Sigmoid colon (tissue), 7 donors: ENCODE results near the gene FANCD2. TPM values are rescaled to one million over a fixed set of nuclear protein-coding genes. Genes with fewer than 3 reads are reported as not detected.
"Not testable (repeated sequence)": the region's sequence is repeated elsewhere in the genome, so short reads cannot be mapped to it uniquely, and the experiment has no call there.

ENCODE experiments used
- DNase-seq: peaks from one replicate; pipeline ENCODE4 v3.0.0-alpha.2; 2019
- H3K27ac ChIP-seq, 4 donors: fragments of 200-600 bp; sonication (generic); one replicate each; pipeline ENCODE4 v1.5.1; 2016 to 2019; ENCODE audit warnings: mild to moderate bottlenecking in 1 of 4
- H3K27me3 ChIP-seq, 3 donors: fragments of 200-600 bp; sonication (generic); one replicate each; pipeline ENCODE4 v1.5.1; 2019; ENCODE audit warnings: mild to moderate bottlenecking in 1 of 3
- H3K36me3 ChIP-seq, 4 donors: fragments of 200-600 bp; sonication (generic); one replicate each; pipeline ENCODE4 v1.5.1; 2016 to 2019
- H3K4me1 ChIP-seq, 4 donors: fragments of 200-600 bp; sonication (generic); one replicate each; pipeline ENCODE4 v1.5.1; 2017 to 2019
- H3K4me3 ChIP-seq, 4 donors: fragments of 200-600 bp; sonication (generic); one replicate each; pipeline ENCODE4 v1.5.1; 2017 to 2019; ENCODE audit warnings: mild to moderate bottlenecking in 2 of 4, moderate library complexity in 1 of 4
- H3K9me3 ChIP-seq, 4 donors: fragments of 200-600 bp in 3 of 4; sonication (generic) in 3 of 4; one replicate each; pipeline versions ENCODE4 v1.5.1 to v1.6.1; 2013 to 2019
- EP300 ChIP-seq, 4 donors: sonication (generic); formaldehyde crosslinking; IDR thresholded peaks; one replicate each; pipeline ENCODE4 v1.6.1; 2017; ENCODE audit warnings: antibody characterized with exemption in 4 of 4
- POLR2A ChIP-seq, 2 donors: fragments of 450-650 bp; IDR thresholded peaks; one replicate each; pipeline ENCODE4 v1.6.1; 2016; ENCODE audit warnings: antibody characterized with exemption in 2 of 2, mild to moderate bottlenecking in 2 of 2, moderate library complexity in 2 of 2
- POLR2AphosphoS5 ChIP-seq, 4 donors: sonication (generic); formaldehyde crosslinking; IDR thresholded peaks; one replicate each; pipeline ENCODE4 v1.6.1; 2017; ENCODE audit warnings: antibody characterized with exemption in 4 of 4
- WGBS, 2 donors: extraction: QIAGEN DNeasy Blood & Tissue Kit; methylation state at CpG; one replicate each; pipeline ENCODE4 v1.1.7; 2013; 5-methylcytosine and 5-hydroxymethylcytosine counted together
- intact Hi-C: fragments of 100-400 bp; cut with DNase I; formaldehyde crosslinking; loops from one replicate; pipeline ENCODE4 v1.15.1; 2023
- polyA plus RNA-seq, 3 donors: library from polyadenylated mRNA; stranded (reverse); fragments of 200-250 nt; gene quantifications; one replicate each; pipeline ENCODE4 v1.2.3, GENCODE V29; 2013
- total RNA-seq, 4 donors: library from RNA; depleted of rRNA; stranded (reverse); fragments of >200 nt; gene quantifications; one replicate each; pipeline ENCODE4 v1.1.0, GENCODE V29; 2016
- TF ChIP-seq, protein P1 (sequence below), 4 experiments: fragments of 450-650 bp in 3 of 4; fragments of 200-600 bp in 1 of 4; IDR thresholded peaks; one replicate each; pipeline ENCODE4 v1.5.1; 2016 to 2019; ENCODE audit warnings: antibody characterized with exemption in 4 of 4, mild to moderate bottlenecking in 3 of 4, moderate library complexity in 2 of 4
- donor health status: healthy with polysubstance abuse.
- donor health status: Bipolar disorder and iron deficiency.
- donor health status: healthy.

The FANCD2 gene
- total and polyA plus RNA-seq, 7 donors: 0.60 to 12.6 (median 2.9) TPM

DNA sequence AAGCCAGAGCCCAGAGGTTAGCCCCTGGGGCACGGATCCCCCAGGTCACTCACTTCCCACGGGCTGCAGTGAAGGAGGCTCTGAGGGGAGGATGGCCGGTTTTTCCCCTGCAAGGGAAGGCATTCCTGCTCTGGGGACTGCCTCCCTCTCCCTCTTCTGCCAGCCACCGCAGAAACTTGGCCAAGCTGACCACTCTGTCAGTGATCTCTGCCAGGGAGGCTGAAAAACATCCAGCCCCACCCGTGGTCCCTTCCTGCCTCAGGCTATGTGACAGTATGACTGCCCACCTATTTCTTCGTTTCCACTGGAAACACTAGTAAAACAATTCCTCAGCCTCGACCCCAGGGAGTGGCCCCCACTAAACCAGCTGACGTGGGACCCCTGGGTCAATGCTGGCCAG lies 14.6 kb upstream of the FANCD2 start:
- DNase-seq: no peak
- H3K4me1 ChIP-seq: peaks cover 0 to 53% (median 53%) of the 10 kb centered on the region in 4 donors
- TF ChIP-seq POLR2A (IDR thresholded peaks at IDR 0.05) (no peak), EP300 (IDR thresholded peaks at IDR 0.05) (no peak), POLR2AphosphoS5 (IDR thresholded peaks at IDR 0.05) (no peak)
- TF ChIP-seq, protein P1, sequence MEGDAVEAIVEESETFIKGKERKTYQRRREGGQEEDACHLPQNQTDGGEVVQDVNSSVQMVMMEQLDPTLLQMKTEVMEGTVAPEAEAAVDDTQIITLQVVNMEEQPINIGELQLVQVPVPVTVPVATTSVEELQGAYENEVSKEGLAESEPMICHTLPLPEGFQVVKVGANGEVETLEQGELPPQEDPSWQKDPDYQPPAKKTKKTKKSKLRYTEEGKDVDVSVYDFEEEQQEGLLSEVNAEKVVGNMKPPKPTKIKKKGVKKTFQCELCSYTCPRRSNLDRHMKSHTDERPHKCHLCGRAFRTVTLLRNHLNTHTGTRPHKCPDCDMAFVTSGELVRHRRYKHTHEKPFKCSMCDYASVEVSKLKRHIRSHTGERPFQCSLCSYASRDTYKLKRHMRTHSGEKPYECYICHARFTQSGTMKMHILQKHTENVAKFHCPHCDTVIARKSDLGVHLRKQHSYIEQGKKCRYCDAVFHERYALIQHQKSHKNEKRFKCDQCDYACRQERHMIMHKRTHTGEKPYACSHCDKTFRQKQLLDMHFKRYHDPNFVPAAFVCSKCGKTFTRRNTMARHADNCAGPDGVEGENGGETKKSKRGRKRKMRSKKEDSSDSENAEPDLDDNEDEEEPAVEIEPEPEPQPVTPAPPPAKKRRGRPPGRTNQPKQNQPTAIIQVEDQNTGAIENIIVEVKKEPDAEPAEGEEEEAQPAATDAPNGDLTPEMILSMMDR (IDR thresholded peaks at IDR 0.05): no peak

DNA sequence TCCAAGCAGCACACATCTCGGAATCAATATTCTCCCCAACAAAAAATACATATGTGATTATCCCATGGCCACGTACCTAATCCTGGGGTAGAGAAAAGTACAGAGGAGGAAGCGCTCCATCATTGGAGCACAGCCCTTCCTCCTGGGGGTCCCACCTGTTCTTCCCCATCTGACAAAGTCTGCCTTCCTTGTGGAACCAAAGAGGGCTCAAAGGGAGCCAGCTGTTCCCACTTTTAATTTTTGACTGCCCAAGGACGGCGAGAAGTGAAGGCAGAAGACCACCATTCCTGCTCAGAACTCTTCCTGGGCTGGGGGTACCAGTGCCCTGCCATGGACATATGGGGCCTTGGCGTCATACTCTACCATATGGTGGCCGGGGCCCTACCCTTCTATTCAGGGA lies 14.1 kb upstream of the FANCD2 start:
- Histone ChIP-seq H3K4me1 (peaks cover 0 to 58% (median 54%) of the 10 kb centered on the region in 4 donors), H3K27me3 (no peaks in the 10 kb centered on the region), H3K4me3 (no peak overlapping the region), H3K36me3 (no peaks in the 10 kb centered on the region), H3K9me3 (no peaks in the 10 kb centered on the region), H3K27ac (peak overlapping the region in 3 of 4 donors; percentile 80 to 84 (median 81))
- 93 to 95% methylated on average over 7 of the region's 7 CpGs for WGBS, 2 donors
- TF ChIP-seq POLR2AphosphoS5 (IDR thresholded peaks at IDR 0.05): no peak
- no peak for TF ChIP-seq POLR2A (IDR thresholded peaks at IDR 0.05)
- TF ChIP-seq, protein P1 (IDR thresholded peaks at IDR 0.05): no peak
- TF ChIP-seq EP300 (IDR thresholded peaks at IDR 0.05): no peak
- peak; percentile 61 for DNase-seq
- intact Hi-C loops: loop anchor here (5.0 to 10.0 kb wide), 3 partner anchors 35 to 240 kb away; no protein-coding TSS in a partner anchor

More for the DNA sequence above, 14.6 kb upstream of the FANCD2 start:
- Histone ChIP-seq H3K27me3 (no peaks in the 10 kb centered on the region), H3K4me3 (peak overlapping the region in 3 of 4 donors; percentile 65 to 67 (median 66)), H3K36me3 (no peaks in the 10 kb centered on the region), H3K9me3 (no peaks in the 10 kb centered on the region), H3K27ac (peak overlapping the region; percentile 80 to 84 (median 81))
- WGBS, 2 donors: 30 to 49% methylated on average over 8 of the region's 8 CpGs
- intact Hi-C loops: loop anchor here (5.0 to 10.0 kb wide), 3 partner anchors 34 to 239 kb away; no protein-coding TSS in a partner anchor

DNA sequence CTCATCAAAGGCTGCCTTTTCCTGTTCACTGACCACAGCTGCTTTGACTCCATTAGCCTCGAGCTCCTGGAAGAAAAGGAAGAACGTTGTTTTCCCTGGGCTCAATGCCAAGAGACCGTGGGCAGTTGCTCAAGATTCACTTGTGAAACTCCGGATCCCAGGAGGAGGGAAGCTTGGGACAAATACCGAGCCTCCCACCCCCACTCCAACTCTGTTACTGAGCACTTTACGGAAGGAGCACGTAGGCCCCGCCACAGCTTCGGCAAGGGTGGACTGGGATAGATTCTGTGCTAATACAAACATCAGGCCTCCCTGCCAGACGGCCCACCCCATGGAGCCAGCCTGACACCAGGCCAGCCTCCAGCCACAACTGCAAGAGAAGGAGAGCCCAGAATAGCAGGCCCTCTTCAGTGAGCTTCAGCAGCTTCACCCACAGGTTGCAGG lies 10.8 kb upstream of the FANCD2 start:
- peaks cover 0 to 38% (median 34%) of the 10 kb centered on the region in 4 donors for H3K4me1 ChIP-seq
- WGBS, 2 donors: 41 to 47% methylated on average over 10 of the region's 10 CpGs
- no peaks in the 10 kb centered on the region for H3K9me3 ChIP-seq
- intact Hi-C loops: loop anchor here (10.0 kb wide), 1 partner anchor 209 kb away; no protein-coding TSS in a partner anchor
- TF ChIP-seq POLR2A (IDR thresholded peaks at IDR 0.05) (no peak), EP300 (IDR thresholded peaks at IDR 0.05) (peak in 1 of 4 donors; percentile 38), POLR2AphosphoS5 (IDR thresholded peaks at IDR 0.05) (peak in 3 of 4 donors; percentile 22 to 64 (median 47))
- TF ChIP-seq, protein P1 (IDR thresholded peaks at IDR 0.05): no peak
- H3K36me3 ChIP-seq: peaks cover 0 to 30% (median 3%) of the 10 kb centered on the region in 4 donors
- H3K4me3 ChIP-seq: peak overlapping the region in 1 of 4 donors; percentile 23
- no peaks in the 10 kb centered on the region for H3K27me3 ChIP-seq
- DNase-seq: peak; percentile 98
- peak overlapping the region; percentile 90 to 91 (median 91) for H3K27ac ChIP-seq

DNA sequence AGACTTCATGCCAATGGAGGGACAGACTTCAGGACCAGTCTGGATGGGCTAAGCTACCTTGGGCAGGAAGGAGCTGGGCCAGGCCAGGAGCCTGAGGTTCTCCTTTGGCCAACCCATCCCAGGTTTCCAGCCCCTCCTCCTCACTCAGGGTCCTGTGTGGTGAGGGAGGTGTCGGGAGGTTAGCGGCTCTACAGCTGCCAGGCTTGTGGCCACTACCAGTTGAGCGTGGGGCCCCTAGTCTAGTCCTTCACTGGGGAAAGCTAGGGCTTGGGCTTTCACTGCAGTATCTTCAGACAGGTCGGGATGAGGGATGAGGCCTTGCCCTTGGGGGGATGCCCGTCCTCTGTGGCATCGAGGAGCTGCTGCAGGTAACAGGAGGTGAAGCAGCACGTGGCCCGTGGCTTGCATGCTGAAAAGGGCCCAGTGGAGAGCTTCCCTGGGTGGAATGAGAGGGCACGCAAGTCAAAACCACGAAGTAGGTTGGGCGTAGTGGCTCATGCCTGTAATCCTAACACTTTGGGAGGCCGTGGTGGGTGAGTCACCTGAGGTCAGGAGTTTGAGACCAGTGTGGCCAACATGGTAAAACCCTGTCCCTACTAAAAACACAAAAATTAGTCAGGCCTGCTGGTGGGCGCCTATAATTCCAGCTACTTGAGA lies 8.5 kb upstream of the FANCD2 start:
- H3K27me3 ChIP-seq: no peaks in the 10 kb centered on the region
- WGBS, 2 donors: 92 to 94% methylated on average over 13 of the region's 13 CpGs
- H3K4me3 ChIP-seq: no peak overlapping the region
- peak overlapping the region in 3 of 4 donors; percentile 46 to 91 (median 91) for H3K27ac ChIP-seq
- peaks cover 0 to 53% (median 17%) of the 10 kb centered on the region in 4 donors for H3K36me3 ChIP-seq
- H3K4me1 ChIP-seq: peaks cover 0 to 29% (median 24%) of the 10 kb centered on the region in 4 donors
- TF ChIP-seq EP300 (IDR thresholded peaks at IDR 0.05): no peak
- TF ChIP-seq POLR2A (IDR thresholded peaks at IDR 0.05): no peak
- TF ChIP-seq, protein P1 (IDR thresholded peaks at IDR 0.05): no peak
- no peak for TF ChIP-seq POLR2AphosphoS5 (IDR thresholded peaks at IDR 0.05)
- intact Hi-C loops: loop anchor here (10.0 kb wide), 1 partner anchor 207 kb away; no protein-coding TSS in a partner anchor
- H3K9me3 ChIP-seq: no peaks in the 10 kb centered on the region
- DNase-seq: peak; percentile 59

DNA sequence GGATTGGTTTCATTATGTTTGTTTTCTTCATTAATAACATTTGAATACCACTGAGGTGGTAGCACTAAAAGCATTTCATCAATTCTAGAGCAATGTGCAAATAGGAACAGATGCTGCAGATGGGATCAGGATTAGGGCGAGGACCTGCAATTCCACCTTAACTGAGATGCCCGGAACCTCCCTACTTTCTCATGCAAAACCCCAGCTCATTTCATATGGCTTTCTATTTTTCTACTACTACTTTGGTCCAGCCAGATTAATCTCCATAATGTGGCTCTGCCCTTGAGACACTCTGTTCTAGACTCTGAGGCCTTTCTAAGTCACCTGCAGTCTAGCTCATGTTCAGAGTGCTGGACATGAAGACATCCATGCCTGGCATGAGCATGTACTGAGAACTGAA lies 7.4 kb upstream of the FANCD2 start:
- peaks cover 0 to 63% (median 20%) of the 10 kb centered on the region in 4 donors for H3K36me3 ChIP-seq
- intact Hi-C loops: loop anchor here (10.0 kb wide), 1 partner anchor 206 kb away; no protein-coding TSS in a partner anchor

More for the DNA sequence above, 7.4 kb upstream of the FANCD2 start:
- not testable (repeated sequence) for H3K27ac ChIP-seq, DNase-seq, H3K9me3 ChIP-seq, H3K27me3 ChIP-seq, H3K4me3 ChIP-seq
- H3K4me1 ChIP-seq: peaks cover 0 to 29% (median 26%) of the 10 kb centered on the region in 4 donors
- 98 to 99% methylated on average over 2 of the region's 2 CpGs for WGBS, 2 donors
